Muscle of arm (tissue), 14 donors: ENCODE measurements around the gene PDE1C. TPM values are rescaled to one million over a fixed set of nuclear protein-coding genes. Genes with fewer than 3 reads are reported as not detected.
"Not testable (repeated sequence)": the region's sequence is repeated elsewhere in the genome, so short reads cannot be mapped to it uniquely, and the experiment has no call there.

Experiments used
- DNase-seq: peaks from one replicate; pipeline ENCODE4 v3.0.0-alpha.2; 2013
- long read RNA-seq, 11 donors: transcript quantifications; one replicate each; lab custom pipeline, GENCODE V29; 2026
- polyA plus RNA-seq, 12 donors: library from polyadenylated mRNA; unstranded; fragments of 120-200 nt; gene quantifications; one replicate each; pipeline ENCODE4 v1.2.1, GENCODE V29; 2013; ENCODE audit not compliant: insufficient read length in 12 of 12

The PDE1C gene
- 1 to 10 TPM in 11 of 12 donors, not detected in 1; 1.9 to 7.0 (median 3.5) TPM for polyA plus RNA-seq
- long read RNA-seq, donor 1 = 0 reads
- long read RNA-seq, donor 2 = 0 reads
- long read RNA-seq, donor 3, partial matches to known transcripts = 0 of 1 reads
- long read RNA-seq, donor 3, other reads (novel, unspliced or antisense) = 0 of 1 reads
- long read RNA-seq, donor 4 = 0 reads
- long read RNA-seq, donor 5 = 0 reads
- long read RNA-seq, donor 6 = 0 reads
- long read RNA-seq, donor 7 = 0 reads
- long read RNA-seq, donor 8 = 0 reads
- long read RNA-seq, donor 9 = 0 reads
- long read RNA-seq, donor 10 = 0 reads
- long read RNA-seq, donor 11, partial matches to known transcripts = 0 of 1 reads
- long read RNA-seq, donor 11, other reads (novel, unspliced or antisense) = 0 of 1 reads

DNA sequence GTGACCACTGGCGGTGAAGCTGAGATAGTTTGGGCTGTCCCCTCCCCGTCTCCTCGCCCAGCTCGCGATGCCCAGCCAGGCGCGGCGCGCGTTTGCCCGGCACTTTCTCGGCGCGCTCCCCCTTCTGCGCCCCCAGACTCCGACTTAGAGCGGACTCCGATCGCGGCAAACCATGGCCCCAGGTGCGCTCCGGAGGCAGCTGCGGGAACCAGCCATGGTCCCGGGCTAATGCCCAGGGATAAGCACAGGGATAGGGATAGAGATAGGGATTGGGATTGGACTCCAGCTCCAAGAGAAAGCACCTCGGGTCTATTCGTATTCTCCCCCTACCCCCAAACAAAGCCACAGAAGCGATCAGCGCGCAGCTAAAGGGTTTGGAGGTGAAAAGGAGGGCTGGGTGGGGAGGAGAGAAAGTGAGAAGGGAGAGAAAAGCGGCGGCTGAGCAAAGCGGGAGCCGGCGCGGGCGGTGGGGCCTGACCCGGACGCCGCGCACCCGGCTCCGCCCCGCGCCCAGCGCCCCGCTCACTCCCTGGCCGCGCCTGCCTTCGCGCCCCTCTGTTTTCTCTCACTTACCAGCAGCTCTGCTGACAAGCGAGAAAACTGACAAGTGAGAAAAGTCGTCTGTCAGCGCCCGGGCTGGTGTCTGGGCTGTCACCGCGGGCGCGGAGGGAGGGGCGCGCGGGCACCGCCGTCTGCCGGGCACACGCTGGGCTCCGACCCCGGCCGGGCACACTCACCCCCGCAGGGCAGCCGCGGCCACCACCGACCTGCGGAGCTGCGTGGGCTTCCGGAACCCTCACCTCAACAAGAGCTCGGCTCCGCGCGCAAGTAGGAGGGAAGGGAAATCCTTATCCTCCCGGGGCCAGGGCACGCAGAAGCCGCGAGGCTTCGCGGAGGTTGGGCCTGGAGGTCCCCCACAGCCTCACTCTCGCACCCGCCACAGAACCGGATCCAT is at the start of gene PDE1C:
PDE1C (minus strand) TSS at position 2 of the 955 bp plus-strand sequence.
- DNase-seq = no peak

- no peak for DNase-seq
Measured at GRCh38 chr7:32119790-32120196, 49.6 kb upstream of the PDE1C start.

DNA sequence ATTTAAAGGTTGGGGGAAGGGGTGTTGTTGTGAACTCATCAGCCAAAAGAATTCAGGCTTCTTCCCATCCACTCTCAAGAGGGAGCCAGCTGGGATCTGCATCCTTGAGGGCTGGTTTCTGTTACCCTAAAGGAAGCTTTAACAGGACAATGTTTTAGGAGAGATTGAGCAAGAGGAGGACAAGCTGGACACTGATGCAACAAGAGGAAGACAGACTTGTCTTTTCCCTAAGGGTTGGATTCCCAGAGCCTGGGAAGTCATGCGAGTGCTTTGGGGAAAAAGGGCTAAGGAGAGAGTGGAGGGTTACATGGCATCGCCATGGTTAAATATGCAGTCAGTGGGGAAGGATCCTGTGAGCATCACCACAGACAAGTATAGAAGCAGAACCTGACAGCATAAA is 47.6 kb upstream of the PDE1C start:
- DNase-seq = no peak

DNA sequence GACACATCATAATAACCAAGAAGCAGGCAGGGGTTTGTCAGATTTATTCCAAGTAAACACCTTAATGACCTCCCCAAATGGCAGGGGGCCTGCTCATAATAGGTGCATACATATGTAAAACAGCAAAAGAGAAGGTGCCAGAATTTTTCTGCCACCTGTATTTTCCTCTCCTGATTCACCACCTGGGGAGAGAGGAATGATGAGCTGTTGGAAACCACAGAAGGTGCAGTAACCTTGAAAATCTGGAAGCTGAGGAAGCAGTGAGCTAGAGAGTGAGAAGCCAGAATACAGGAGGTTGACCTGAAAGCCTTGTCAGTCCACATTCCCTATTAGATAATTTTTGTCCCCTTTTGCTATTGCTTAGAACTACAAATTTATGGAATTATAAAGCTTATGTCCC is 46.2 kb upstream of the PDE1C start:
- DNase-seq = no peak

DNA sequence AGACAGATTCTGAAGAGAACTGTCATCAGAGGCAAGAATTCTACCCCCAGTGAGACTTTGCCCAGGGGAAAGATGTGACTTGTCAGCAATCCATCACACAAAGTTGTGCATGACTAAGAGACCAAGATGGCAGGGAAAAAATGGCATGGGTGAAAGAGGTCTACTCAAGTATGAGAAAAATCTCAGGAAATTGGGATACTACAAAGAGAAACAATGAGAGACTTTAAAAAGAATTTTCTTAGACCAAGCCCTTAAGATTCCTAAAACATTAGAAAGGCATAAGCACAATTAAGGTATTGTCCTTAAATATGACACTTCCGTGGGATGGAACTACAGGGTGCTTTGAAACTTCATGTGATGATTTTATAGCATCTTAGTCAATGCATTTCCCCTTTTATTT is 45.6 kb upstream of the PDE1C start:
- DNase-seq = no peak

DNA sequence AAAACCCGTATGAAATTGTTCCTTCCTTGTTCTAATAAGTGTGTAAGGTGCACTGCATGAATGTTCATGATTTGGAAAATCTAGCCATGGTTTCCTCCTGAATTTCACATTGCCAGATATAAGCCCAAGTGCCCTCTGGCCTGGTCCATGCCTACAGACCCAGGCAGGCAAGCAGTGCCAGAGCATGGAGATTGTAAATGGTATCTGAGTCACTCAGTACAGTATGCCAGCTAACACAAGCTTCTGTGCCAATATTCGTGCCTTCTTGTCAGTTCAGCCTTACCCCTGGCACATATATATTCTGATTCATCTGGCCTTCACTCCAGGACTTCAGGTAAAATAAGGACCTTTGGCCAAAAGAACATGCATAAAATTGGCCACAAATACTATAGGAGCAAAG is 38.4 kb upstream of the PDE1C start:
- DNase-seq = no peak

DNA sequence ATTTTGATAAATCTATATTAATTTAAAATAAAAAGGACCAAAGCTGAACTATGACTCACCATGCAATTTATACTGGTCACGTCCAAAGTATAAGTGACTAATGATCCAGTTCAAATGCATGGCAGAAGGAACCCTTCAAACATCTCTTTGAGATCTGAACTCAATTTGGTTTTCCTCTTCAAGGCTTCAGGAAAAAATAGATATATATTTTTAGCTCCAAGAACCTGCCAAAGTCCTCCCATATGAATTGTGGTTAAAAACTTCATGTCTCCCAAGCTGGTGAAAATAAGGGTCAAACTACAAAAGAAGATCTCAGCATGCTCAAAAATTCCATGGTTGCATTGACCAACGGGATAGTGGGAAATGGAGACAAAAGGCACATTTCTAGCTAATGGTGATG is 34.6 kb upstream of the PDE1C start:
- no peak for DNase-seq

GRCh38 chr7:32103361-32103760 is 33.2 kb upstream of the PDE1C start:
- no peak for DNase-seq

DNA sequence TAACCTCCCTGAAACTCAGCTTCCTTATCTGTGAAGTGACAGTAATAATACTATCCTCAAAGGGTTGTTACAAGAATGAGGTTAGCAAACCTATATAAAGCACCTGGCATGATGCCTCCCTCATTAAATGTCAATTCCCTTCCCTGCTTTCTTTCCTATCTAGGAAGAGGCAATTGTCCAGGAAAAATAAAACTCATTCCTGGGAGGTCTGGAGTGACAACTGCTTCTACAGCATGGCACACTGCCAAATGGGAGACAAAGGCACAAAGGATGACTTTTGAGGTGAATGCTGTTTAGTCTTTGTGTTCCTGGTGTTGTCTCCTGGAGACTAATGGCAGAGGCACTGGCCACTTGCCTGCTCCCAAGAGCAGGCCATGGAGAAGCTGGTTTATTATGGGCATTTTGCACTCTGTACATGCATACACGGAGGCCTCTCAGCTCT is 32.2 kb upstream of the PDE1C start:
- no peak for DNase-seq

GRCh38 chr7:32100407-32100907 is 30.2 kb upstream of the PDE1C start:
- DNase-seq = no peak

GRCh38 chr7:32094516-32094915 is 24.3 kb upstream of the PDE1C start:
- no peak for DNase-seq

DNA sequence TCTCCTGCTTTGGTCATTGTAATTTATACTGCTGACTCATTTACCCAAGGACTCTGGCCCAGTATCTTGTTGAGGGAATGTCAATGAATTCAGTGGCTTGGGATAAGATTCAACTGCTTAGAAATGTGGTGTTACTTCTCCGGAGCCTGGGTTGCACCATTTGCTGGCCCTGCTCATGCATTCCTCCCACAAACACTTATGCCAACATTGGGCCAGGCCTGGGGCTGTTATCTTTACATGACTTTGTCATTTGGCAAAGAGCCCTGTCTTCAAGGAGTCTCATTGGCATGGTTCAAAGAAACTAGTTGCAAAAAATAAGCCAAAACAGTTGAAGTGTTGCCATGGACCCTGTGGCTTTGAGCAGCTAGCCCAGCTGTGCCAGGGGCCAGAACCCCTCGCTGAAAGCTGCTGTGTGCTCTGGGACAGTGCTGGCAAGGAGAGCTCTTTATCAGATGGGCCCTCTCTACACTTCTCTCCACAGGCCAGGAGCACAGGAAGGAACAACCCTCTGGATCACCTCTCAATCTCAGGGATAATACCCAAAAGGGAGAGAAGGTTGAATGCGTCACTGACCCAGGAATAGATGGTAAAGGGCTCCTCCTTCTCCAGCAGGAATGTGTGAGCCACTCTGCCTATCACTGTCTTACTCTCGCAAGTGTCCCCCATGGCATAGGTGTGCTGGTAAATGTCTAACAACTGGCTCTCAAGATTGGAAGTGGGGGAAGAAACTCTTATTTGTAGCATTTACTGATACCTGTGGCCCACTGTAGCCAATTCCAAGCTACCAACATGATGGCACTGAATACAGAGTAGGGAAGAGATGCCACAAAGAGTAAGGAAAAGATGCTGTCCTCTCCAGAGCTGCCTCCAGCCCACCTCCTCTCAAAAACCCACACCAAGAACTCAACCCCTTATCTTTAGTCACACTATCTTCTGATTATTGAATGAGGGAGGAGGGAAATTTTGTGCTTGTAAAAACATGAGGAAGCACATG is 23.5 kb upstream of the PDE1C start:
- no peak for DNase-seq

GRCh38 chr7:32092346-32092745 is 22.1 kb upstream of the PDE1C start:
- no peak for DNase-seq

DNA sequence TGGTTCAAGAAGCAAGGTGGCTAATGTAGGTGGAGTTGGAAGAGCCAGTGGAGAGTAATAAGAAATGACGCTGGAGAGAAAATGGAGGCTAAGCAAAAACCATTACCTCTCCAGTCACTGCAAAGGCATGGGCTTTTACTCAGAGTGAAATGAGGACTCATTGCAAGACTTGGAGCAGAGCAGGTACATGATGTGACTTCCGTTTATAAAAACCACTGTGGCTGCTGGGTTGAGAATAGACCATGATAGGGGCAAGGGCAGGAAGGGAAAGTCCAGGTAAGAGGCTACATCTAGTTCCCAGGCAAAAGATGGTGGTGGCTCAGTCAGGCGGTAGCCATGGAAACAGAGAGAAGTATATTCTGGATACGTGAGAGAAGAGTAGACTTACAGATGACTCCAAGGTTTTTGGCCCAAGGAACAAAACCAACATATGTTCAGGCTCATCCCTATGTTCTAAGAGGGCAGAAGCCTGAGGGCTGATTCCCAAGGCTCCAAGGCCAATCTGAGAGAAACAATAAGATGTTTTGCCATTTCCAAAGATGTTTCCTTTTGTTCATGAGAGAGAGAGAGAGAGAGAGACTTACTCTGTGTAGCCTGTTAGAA is 21.5 kb upstream of the PDE1C start:
- DNase-seq = no peak

DNA sequence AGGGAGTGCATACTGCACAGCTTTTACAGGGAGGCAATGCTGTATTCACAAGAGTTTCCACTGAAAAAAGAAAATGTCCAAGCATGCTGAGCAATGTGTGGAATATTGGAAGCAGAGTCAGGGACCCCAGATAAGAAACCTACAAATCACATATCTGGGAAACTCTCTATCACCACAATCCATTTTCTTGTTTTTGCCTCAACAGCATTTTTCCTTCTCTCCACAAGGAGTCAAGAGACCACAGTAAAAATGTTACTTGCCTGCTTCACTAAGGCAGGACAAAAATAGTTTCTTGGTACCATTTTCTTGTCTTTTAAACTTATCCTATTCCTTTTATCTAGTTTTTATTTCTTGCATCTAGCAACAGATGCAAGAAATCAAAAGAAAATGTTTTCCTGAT is 19.5 kb upstream of the PDE1C start:
- DNase-seq = no peak

DNA sequence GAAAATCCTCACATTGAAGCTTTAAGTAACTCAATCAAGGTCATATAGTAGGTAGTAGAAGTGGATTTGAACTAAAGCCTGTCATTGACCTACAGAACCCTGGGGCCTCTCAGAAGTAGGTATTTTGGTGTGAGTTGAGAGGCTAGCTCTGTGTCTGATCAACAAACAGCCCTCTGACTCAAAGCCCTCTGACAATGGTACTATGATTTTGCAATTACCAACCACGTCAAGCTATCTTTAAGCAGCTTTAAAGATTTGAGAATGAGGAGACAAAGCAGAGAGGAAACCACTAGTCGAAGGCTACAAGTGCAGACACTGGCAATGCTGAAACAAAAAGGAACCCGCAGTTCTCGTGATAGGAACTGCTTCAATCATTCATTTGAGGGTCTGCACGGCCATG is 19.0 kb upstream of the PDE1C start:
- no peak for DNase-seq

DNA sequence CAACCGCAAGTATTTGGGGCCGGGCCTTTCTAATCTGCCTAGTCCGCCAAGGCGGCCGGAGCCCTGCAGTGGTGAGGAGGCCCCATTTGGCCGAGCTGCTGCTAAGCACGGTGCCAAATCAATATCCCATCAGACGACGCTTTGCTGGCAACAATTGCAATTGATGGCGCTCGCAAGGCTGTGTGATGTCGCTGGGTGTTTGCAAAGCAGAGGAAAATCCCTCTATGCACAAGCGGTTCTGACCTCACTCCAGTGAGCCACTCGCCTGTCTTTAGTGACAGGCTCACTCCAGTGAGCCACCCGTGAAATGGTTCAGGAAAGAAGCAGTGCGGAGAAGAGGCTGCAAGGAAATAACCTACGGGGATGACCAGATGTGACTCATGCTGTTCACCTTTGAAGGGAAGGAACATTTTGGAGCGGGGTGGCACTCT is 18.3 kb upstream of the PDE1C start:
- no peak for DNase-seq

DNA sequence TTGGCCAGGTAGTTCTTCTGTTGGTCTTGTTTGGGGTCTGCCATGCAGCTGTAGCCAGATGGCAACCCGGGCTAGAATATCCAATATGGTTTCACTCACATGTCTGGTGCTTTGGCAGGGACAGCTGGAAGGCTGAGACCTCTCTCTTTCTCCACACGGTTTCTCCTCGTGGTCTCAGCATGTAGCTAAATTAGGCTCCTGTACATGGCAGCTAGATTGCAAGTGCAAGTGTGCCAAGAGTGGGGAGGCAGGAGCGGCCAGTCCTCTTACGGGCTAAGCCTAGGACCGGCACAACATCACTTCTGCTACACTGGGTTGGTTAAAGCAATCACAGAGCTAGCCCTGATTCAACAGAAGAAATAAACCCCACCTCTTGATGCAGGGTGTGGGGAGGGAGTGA is 9.3 kb upstream of the PDE1C start:
- DNase-seq = no peak

DNA sequence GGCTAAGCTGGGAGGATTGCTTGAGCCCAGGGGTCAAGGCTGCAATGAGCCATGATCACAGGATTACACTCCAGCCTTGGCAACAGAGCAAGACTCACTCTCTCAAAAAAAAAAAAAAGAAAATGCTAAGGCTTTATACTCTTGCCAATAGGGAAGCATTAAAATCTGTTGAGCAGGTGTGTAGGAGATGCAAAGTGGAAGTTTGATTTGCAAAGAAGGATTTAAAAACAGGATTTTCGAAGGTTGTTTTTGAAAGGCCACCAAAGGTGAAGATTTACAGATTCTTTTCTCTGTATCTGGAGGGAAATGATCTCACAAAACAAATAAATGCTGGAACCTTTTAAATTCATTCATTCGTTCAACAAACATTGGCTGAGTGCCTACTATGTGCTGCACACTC is 8.6 kb upstream of the PDE1C start:
- DNase-seq = no peak

- DNase-seq = no peak
Measured at GRCh38 chr7:32077806-32078205, 7.6 kb upstream of the PDE1C start.

- DNase-seq = not testable (repeated sequence)
Measured at GRCh38 chr7:32076802-32077201, 6.6 kb upstream of the PDE1C start.
